ENCODE data around the gene OPTN. TPM values are rescaled to one million over a fixed set of nuclear protein-coding genes. Genes with fewer than 3 reads are reported as not detected.
"Not testable (repeated sequence)": the region's sequence is repeated elsewhere in the genome, so short reads cannot be mapped to it uniquely, and the experiment has no call there.

The OPTN gene
- total RNA-seq, 1 donor from 2014 or later: 29.5 TPM

DNA sequence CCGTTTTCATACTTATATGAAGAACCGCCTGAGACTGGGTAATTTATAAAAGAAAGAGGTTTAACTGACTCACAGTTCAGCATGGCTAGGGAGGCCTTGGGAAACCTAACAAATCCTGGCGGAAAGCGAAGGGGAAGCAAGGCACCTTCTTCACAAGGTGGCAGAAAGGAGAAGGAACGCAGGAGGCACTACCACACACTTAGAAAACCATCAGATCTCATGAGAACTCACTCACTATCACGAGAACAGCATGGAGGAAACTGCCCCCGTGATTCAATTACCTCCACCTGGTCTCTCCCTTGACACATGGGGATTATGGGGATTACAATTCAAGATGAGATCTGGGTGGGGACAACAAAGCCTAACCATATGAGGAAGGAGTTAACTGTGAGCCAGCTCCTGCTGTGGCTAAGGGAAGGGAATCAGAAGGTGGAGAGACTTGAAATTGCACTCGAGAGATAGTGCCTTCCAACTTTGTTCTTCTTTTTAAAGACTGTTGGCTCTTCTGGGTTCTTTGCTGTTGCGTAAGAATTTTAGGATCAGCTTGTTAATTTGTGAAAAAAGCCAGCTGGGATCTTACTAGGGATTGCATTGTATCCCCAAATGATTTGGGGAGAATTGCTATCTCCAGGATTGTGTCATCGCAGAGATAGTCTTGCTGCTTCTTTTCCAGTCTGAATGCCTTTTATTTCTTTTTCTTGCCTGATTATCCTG is 21.0 kb downstream of the OPTN start:
- no peak for DNase-seq

DNA sequence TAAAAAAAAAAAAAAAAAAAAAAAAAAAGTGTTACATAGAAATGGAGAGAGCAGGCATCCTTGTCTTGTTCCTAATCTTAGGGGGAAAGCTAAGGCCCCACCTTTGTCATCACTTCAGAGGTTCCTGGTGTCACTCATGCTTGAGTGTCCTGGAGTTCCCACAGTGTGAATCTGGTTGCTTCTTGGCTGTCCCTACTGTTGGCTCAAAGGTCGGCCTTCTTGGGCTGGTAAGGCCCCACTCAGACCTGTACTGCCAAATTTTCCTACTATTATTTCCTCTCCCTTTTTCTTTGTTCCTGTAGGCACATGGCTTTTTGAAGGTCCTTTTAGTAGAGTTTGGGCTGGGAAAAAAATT is 21.5 kb downstream of the OPTN start:
- DNase-seq: no peak

DNA sequence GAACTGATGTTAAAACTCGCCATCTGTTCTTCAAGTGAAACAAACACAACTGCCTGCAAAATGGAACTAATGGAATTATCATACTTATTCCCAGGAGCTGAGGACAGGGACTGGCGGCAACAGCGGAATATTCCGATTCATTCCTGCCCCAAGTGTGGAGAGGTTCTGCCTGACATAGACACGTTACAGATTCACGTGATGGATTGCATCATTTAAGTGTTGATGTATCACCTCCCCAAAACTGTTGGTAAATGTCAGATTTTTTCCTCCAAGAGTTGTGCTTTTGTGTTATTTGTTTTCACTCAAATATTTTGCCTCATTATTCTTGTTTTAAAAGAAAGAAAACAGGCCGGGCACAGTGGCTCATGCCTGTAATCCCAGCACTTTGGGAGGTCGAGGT is 36.7 kb downstream of the OPTN start:
- no peak for DNase-seq

DNA sequence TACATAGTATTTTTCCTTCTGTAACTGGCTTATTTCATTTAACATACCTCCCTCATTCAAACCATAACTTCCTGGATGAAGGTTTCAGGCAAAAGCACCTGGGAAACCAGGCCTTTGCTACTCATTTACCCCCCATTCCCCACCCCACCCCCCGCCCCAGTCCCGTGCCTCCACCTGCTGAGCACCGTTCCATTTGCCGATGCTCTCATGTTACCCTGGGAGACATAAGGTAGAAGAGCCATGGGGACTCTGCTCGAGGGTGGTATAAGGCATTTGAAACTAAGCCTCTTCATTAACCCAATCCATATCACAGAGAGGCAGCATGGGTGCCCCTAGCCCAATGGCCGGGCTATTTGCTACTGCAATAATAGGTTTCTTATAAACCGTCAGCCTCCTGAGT is 39.2 kb downstream of the OPTN start:
- DNase-seq: no peak

DNA sequence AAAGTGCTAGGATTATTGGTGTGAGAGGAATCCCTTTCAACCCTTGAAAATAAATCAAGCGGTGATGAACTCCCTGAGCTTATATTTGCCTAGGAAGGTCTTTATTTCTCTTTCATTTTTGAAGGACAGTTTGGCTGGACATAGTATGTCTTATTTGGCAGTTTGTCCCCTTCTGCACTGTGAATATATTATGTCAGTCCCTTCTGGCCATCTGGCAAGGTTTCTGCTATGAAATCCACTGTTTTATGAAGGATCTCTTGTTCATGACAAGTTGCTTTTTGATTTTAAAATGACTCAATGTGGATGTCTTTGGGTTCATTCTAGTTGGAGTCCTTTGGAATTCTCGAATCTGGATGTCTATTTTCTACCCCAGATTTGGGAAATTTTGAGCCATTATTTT is 39.7 kb downstream of the OPTN start:
- DNase-seq: peak; percentile 31

DNA sequence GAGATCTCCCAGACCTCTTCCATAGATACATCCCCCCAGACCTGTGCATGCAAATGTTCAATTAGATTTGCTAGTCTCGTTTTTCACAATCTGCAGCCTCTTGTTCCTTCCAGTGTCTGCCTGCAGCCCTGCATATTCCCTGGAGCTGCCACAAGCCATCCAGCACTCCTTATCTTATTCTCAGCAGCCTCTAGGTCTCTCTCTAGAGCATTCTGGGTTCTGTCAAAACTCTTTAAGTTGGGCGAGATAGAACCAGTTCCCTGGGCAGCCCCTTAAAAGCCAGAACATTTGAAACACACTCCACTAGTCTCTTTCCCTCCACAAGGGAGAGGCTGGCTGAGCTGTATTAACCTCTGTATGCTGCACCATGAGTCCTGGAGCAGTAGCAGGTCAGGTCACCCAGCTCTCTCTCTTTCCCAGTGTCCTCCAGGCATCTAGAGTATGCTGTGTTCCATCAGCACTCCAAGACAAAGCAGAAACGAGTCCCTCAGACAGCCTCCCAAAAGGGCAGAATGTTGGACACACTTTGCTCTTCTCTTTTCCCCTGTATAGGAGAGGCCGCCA is 40.7 kb downstream of the OPTN start:
- no peak for DNase-seq

DNA sequence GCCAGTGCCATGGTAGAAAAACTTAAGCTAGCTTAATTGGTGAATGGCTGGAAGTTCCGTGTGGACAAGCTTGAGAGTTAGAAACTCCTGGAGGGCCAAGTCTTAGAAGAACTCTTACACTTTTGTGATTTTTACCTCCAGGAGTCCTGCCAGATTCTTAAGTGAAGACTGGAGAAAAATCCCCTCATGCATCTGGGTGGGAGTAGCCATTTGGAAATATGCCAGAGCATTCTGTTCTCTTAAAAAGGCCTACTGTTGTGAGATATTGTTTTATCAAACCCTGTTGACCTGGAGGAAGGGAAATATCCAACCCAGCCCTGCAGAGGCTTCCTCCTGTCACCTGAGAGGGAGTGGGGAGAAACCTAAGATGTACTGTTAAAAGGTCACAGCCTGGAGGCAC is 43.8 kb downstream of the OPTN start:
- no peak for DNase-seq

DNA sequence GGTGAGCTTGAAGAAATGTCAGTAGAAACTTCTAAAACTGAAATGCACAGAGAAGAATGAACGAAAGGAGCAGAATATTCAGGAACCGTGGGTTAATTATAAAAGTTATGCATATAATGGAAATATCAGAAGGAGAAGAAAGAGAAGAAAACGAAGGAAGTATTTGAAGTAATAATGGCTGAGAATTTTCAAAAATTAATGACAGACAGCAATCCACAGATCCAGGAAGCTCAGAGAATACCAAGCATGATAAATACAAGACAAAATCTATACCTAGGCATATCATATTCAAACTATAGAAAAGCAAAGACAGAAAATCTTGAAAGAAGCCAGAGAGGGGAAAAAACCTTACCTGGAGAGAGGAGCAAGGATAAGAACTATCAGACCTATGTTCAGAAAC is 44.9 kb downstream of the OPTN start:
- no peak for DNase-seq

DNA sequence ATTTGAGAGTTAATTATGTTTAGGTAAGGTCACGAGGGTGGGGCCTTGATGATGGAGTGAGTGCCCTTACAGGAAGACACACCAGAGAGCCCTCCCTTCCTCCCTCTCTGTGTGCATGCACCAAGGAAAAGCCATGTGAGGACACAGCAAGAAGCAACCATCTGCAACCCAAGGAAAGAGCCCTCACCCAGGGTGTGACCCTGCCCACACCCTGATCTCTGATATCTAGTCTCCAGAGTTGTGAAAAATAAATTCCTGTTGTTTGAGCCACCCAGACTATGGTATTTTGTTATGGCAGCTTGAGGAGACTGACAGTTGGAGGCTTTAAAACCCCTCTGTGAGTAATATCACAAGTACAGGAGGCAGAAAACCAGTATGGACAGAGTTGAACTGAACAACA is 46.4 kb downstream of the OPTN start:
- DNase-seq: no peak

DNA sequence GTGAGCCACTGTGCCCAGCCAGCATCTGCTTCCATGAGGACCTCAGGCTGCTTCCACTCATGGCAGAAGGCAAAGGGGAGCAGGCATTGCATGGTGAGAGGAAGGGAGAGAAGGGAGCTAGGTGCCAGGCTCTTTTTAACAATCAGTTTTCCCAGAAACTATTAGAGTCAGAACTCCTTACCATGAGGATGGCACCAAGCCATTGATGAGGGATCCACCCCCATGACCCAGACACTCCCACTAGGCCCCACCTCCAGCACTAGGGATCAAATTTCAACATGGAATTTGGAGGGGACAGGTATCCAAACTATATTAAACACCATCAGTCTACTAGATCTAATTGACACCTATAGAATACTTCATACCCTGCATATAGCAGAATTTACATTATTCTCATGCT is 47.2 kb downstream of the OPTN start:
- no peak for DNase-seq

DNA sequence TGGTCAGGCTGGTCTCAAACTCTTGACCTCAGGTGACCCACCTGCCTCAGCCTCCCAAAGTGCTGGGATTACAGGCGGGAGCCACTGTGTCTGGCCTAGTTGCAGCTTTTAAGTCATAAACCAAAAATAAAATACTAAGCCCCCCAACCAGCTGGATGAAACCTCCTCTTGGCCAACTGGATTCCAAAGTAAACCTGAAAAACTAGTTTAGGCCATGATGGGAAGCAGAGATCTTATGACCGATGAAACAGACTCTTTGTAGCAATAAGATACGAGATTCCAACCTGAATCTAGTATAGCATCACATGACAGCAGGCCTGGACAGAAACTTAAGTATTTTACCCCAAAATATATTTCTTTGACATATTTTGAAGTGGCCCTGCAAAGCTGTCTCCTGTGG is 52.3 kb downstream of the OPTN start:
- DNase-seq: no peak

DNA sequence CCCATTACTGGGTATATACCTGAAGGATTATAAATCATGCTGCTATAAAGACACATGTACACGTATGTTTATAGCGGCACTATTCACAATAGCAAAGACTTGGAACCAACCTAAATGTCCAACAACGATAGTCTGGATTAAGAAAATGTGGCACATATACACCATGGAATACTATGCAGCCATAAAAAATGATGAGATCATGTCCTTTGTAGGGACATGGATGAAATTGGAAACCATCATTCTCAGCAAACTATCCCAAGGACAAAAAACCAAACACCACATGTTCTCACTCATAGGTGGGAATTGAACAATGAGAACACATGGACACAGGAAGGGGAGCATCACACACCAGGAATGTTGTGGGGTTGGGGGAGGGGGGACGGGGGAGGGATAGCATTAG is 55.9 kb downstream of the OPTN start:
- DNase-seq: not testable (repeated sequence)

DNA sequence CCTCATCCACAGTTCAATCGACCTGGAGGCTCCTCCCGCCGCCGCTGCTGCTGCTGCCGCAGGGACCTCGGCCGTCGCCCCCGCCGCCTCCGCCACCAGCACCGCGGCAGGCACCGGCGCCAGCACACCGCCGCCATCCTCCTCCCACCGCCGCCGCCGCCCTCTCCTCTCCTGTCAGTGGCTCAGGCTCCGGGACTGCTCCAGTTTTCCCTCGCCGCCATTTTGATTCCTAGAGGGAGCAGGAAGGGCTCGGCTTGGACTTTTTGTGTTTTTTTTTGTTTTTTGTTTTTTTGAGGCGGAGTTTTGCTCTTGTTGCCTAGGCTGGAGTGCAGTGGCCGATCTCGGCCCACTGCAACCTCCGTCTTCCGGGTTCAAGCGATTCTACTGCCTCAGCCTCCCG is 58.4 kb downstream of the OPTN start:
- DNase-seq: peak; percentile 15

DNA sequence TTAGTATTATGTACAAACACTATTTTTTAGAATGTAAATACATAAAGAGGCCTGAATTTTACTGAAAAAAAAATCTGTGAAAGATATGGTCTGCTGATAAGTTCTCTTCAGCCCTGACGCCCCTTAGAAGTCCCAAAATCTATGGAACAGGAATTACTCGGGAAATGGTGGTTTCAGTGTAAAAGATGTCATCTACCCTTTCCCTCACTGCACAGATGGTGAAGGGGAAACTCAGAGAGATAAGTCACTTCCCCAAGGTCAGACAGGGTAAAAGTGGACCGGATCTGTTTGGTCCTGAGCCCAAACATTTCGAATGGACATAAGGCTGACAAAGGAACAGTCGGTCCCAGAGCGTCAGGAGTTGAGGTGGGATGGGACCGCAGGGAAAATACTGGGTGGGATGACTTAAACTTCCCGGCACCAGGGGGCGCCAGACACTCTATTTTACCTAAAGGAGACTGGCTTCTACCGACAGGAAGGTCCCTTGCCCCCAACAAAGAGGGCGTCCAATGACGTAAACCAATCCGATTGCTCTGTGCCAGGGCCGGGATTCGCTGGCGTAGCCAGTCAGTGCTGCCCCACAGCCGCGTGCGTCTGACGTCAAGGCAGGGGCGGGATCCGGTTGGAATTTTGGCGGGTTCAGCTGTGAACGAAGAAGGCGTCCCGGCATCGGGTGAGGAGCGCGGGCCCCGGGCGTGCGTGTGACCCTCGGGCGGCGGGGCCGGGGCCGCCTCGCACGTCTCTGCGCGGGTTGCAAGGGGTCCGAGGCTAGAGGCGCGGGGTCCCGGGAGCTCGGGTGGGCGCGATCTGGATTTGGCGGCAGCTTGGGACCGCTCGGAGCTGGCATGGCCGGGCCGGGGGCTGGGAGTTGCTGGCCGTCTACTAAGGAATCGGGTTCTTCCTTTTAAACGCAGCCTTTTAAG is 61.2 kb downstream of the OPTN start, which contains the start of gene MCM10:
MCM10 (plus strand) TSS at position 625 of the 923 bp plus-strand sequence. CDS start 2,645 bp downstream, outside the sequence.
- DNase-seq: peak; percentile 100

DNA sequence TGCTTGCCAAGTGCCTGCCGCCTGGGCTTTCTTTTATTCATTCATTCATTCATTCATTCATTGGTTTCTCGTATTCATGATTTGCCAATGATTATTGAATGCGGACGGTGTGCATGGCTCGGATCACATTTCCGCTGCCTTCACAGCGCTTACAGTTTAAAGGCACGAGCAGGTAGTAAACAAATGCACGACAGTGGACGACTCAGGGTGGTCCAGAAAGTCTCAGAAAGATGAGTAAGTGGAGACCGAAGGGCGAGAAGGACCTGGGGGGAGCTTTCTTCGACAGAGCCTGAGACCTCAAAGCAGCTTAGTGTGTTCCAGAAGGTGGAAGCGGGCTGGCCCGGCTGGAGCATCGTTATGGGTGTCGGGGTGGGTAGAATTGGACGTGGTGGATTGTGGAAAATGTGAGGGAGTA is 61.9 kb downstream of the OPTN start:
- DNase-seq: no peak

DNA sequence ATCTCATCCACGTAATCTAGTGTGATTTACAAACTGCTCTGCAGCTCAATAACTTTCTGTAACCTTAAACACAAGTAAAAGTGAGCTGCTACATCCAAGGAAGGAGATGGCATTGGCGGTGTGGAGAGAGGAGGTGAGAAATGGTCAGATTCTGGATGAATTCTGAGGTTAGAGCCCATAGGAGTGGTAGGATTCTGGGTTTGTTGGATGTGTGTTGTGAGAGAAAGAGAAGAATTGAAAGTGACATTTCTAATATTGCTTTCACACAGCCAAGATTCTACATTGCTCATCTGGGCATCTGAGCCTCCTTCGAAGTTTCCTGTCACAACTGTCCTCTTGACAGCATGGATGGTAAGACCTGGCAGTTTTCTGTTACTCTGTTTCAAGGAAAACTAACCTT is 63.9 kb downstream of the OPTN start:
- no peak for DNase-seq

DNA sequence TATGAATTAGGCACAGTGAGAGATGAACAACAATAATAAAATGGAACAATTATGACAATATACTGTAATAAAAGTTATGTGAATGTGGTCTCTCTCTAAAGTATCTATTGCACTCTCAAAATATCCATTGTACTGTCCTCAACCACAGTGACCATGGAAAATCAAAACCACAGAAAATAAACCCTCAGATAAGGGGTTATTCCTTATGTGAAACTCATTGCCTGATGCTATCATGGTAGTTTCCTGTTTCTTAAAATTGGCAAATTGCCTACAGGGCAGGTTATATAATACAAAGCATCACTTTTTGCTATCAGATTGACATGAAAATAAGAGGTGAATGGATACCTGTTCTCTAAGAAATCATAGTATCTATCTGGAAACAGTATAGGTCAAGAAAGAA is 65.2 kb downstream of the OPTN start:
- DNase-seq: no peak

DNA sequence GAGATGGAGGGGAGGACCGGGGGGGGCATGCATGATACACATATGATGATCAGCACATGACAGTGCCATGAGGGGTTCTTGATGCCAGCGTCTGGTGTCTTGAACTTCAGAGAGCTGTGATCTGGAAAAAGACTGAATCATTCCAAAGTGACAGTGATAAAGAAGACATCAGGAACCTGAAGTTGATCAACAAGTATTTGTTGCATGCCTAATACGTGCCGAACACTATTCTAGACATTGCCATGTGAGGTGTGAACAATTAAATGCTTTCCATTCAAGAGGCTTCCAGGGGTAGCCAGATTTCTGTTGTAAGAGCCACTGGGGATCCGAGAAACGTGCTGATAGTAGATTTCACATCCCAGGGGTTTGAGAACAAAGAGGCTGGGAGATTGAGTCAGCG is 67.6 kb downstream of the OPTN start:
- DNase-seq: no peak

DNA sequence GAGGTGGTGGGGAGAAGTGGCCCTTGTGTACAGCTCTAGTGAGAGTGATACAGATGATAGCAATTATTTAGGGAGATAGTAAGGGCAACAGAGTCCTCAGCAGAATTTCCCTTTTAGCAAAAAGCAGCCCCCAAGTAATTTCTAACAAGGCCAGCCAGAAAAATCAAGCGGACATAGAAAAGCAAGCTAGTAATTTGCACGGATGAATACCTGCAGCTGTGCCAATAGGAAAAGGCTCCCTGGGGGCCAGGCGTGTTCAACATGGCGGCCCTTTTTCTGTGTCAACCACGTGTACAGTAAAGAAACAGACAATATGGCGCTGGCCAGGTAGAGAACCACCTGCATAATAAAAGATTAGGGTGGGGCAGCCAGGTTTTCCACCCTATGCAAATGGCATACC is 68.8 kb downstream of the OPTN start:
- DNase-seq: no peak

DNA sequence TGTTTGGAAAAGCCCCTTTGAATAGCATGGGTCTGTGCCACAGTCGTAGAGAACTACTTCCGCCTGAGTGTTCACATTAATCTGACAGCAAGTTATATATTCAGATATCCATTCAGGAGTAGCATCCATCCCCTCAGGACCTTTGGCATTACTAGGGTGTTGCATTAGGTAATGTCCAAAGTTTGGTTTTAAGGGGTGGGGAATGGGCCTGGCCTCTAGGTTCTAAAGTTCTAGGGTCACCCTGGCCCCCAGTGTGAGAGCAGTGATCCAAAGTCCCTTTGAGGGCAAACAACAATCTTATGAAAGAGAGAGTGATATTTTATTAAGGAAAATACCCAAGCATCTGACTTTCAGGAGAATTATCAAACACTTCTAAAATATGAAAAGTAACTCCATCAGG is 73.7 kb downstream of the OPTN start:
- no peak for DNase-seq

DNA sequence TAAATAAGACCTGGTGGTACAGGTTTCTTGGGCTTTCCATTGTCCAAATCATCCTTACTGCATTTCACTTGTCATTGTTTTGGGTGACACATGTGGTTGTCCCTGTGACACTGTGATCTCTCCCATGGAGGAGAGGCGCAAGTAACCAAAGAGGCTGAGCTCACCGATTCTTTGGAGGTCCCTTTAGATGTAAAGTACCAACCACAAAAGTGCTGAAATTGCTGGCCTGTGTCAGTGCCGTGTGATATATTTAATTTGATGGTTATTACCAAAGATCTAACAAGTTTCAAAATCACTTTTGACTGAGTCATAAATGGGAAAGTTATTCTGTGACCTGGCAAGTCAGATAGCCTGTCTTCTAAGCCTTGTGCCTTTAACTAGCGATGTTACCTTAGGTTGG is 80.8 kb downstream of the OPTN start:
- no peak for DNase-seq

DNA sequence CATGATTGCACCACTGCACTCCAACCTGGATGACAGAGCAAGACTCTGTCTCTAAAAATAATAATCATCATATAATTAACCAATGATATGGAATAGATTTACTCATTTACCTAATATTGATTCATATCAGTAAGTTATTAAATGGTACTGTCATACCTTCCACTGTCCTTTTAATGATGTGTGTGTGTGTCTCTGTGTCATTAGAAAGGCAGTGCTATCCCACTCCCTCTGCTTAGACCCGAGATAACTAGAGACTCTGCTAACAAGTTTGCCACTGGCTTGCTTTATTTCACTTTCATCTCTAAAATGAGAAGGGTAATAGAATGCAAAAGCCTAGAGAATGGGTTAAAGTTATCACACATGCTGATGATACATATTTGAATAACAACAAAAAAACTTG is 82.5 kb downstream of the OPTN start:
- no peak for DNase-seq

DNA sequence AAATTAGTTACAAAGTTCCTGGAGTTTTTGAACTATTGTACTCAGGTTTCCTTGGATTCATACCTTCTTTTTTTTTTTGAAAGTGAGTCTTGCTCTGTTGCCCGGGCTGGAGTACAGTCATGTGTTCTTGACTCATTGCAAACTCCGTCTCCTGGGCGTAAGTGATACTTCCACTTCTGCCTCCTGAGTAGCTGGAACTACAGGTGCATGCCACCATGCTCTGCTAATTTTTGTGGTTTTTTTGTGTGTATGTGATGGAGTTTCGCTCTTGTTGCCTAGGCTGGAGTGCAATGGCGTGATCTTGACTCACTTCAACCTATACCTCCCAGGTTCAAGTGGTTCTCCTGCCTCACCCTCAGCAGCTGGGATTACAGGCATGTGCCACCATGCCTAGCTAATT is 83.7 kb downstream of the OPTN start:
- DNase-seq: no peak
